ENCODE measurements around the gene SLC9A6. TPM values are rescaled to one million over a fixed set of nuclear protein-coding genes. Genes with fewer than 3 reads are reported as not detected.

Gene SLC9A6
- total and polyA plus RNA-seq, 2 donors (not counting 3 experiments of a cell fraction or from before 2014, with no cell fraction given): 8.1 to 15.5 TPM

GRCh38 chrX:135975421-135975820, 9.8 kb upstream of the SLC9A6 start:
- Histone ChIP-seq H3K4me1 (ENCODE audit: control insufficient read depth, extremely low read depth, insufficient read depth, low read length) (peaks cover 10% of the 10 kb centered on the region), H3K27me3 (ENCODE audit: control insufficient read depth in 2 of 2, insufficient read depth in 2 of 2, low read length in 2 of 2) (no peaks in the 10 kb centered on the region), H3K9ac (replicated peaks; ENCODE audit: extremely low read depth, insufficient read depth, low read length) (no peak overlapping the region), H3K9me1 (replicated peaks; ENCODE audit: control insufficient read depth, extremely low read depth, insufficient read depth, low read length) (no peaks in the 10 kb centered on the region), H4K20me1 (replicated peaks; ENCODE audit: control insufficient read depth, extremely low read depth, insufficient read depth, low read length) (no peaks in the 10 kb centered on the region), H2AFZ (ENCODE audit: low read depth, low read length) (no peak overlapping the region), H3K4me2 (ENCODE audit: insufficient read depth, low read length) (no peak overlapping the region), H3K4me3 (replicated peaks in 1 of 3; ENCODE audit: insufficient read depth in 1 of 3, low read depth in 1 of 3, low read length in 3 of 3) (no peak overlapping the region), H3K79me2 (ENCODE audit: control insufficient read depth, insufficient read depth, low read length) (peaks cover 25% of the 10 kb centered on the region), H3K27ac (ENCODE audit: insufficient read depth, low read depth, low read length) (no peak overlapping the region), H3K9me3 (replicated peaks; ENCODE audit: control insufficient read depth, insufficient read depth, low read length) (no peaks in the 10 kb centered on the region), H3K36me3 (ENCODE audit: control insufficient read depth in 2 of 2, extremely low read depth in 1 of 2, insufficient read depth in 2 of 2, low read length in 2 of 2) (no peaks in the 10 kb centered on the region)
- dilution Hi-C loops (cut with MboI; ENCODE audit: extremely low pct_ligation_motif_present, low sequenced_read_pairs): no loop called here
- FAIRE-seq: no peak
- BruUV-seq (replicated peaks): no TSS peak
- intact Hi-C loops (cut with micrococcal nuclease): no loop called here
- POLR2A ChIA-PET: no interaction called here
- CTCF ChIA-PET: interaction anchor here (1.6 kb wide), 1 partner anchor 9 kb away, joined by 3 read pairs; the partner anchor contains the start of gene SLC9A6
- TF ChIP-seq POLR2AphosphoS5 (IDR thresholded peaks at IDR 0.05; ENCODE audit: insufficient read depth, low read depth, low read length): no peak
- TF ChIP-seq JUN (IDR thresholded peaks at IDR 0.05; ENCODE audit: borderline replicate concordance, insufficient read depth, insufficient read length, low read depth): no peak
- no peak for TF ChIP-seq GATA2 (IDR thresholded peaks at IDR 0.05; ENCODE audit: insufficient read depth, insufficient read length, low read depth, low read length)
- no peak for TF ChIP-seq FOS (IDR thresholded peaks at IDR 0.05; ENCODE audit: borderline replicate concordance, insufficient read depth, low read length)
- TF ChIP-seq EZH2 (IDR thresholded peaks at IDR 0.05; ENCODE audit: borderline replicate concordance, low read depth, low read length, severe bottlenecking): no peak
- no peak for TF ChIP-seq MAX (IDR thresholded peaks at IDR 0.05; ENCODE audit: insufficient read depth, insufficient read length)
- DNase-seq (ENCODE audit: low read depth, low spot score): no peak

GRCh38 chrX:135977611-135978010, 7.6 kb upstream of the SLC9A6 start:
- TF ChIP-seq FOS (IDR thresholded peaks at IDR 0.05; ENCODE audit: borderline replicate concordance, insufficient read depth, low read length) (no peak), POLR2AphosphoS5 (IDR thresholded peaks at IDR 0.05; ENCODE audit: insufficient read depth, low read depth, low read length) (no peak), MYC (IDR thresholded peaks at IDR 0.05; ENCODE audit: low read depth, low read length) (no peak), JUN (IDR thresholded peaks at IDR 0.05; ENCODE audit: borderline replicate concordance, insufficient read depth, insufficient read length, low read depth) (no peak), CTCF (IDR thresholded peaks at IDR 0.05; ENCODE audit: extremely low read depth in 1 of 2, insufficient read depth in 1 of 2, low read depth in 1 of 2, low read length in 2 of 2) (no peak), EZH2 (IDR thresholded peaks at IDR 0.05; ENCODE audit: borderline replicate concordance, low read depth, low read length, severe bottlenecking) (no peak), GATA2 (IDR thresholded peaks at IDR 0.05; ENCODE audit: insufficient read depth, insufficient read length, low read depth, low read length) (no peak), POLR2A (IDR thresholded peaks at IDR 0.05; ENCODE audit: low read depth, low read length) (no peak), MAX (IDR thresholded peaks at IDR 0.05; ENCODE audit: insufficient read depth, insufficient read length) (no peak)
- Histone ChIP-seq H3K9me3 (replicated peaks; ENCODE audit: control insufficient read depth, insufficient read depth, low read length) (no peaks in the 10 kb centered on the region), H3K4me1 (ENCODE audit: control insufficient read depth, extremely low read depth, insufficient read depth, low read length) (peaks cover 4% of the 10 kb centered on the region), H4K20me1 (replicated peaks; ENCODE audit: control insufficient read depth, extremely low read depth, insufficient read depth, low read length) (no peaks in the 10 kb centered on the region), H3K27ac (ENCODE audit: insufficient read depth, low read depth, low read length) (no peak overlapping the region), H3K9me1 (replicated peaks; ENCODE audit: control insufficient read depth, extremely low read depth, insufficient read depth, low read length) (no peaks in the 10 kb centered on the region), H3K4me2 (ENCODE audit: insufficient read depth, low read length) (no peak overlapping the region), H3K79me2 (ENCODE audit: control insufficient read depth, insufficient read depth, low read length) (peaks cover 7% of the 10 kb centered on the region), H3K9ac (replicated peaks; ENCODE audit: extremely low read depth, insufficient read depth, low read length) (no peak overlapping the region), H3K4me3 (replicated peaks in 1 of 3; ENCODE audit: insufficient read depth in 1 of 3, low read depth in 1 of 3, low read length in 3 of 3) (no peak overlapping the region), H2AFZ (ENCODE audit: low read depth, low read length) (no peak overlapping the region), H3K27me3 (ENCODE audit: control insufficient read depth in 2 of 2, insufficient read depth in 2 of 2, low read length in 2 of 2) (no peaks in the 10 kb centered on the region), H3K36me3 (ENCODE audit: control insufficient read depth in 2 of 2, extremely low read depth in 1 of 2, insufficient read depth in 2 of 2, low read length in 2 of 2) (no peaks in the 10 kb centered on the region)
- dilution Hi-C loops (cut with MboI; ENCODE audit: extremely low pct_ligation_motif_present, low sequenced_read_pairs): no loop called here
- intact Hi-C loops (cut with micrococcal nuclease): no loop called here
- no peak for FAIRE-seq
- ChIA-PET CTCF (interaction anchor here (1.2 kb wide), 1 partner anchor 79 kb away, joined by 3 read pairs; no protein-coding TSS in a partner anchor), POLR2A (no interaction called here)
- DNase-seq (ENCODE audit: low read depth, low spot score): no peak
- no TSS peak for BruUV-seq (replicated peaks)

All from endothelial cell of umbilical vein (primary cell).